ENCODE measurements around the gene ITCH.

DNA sequence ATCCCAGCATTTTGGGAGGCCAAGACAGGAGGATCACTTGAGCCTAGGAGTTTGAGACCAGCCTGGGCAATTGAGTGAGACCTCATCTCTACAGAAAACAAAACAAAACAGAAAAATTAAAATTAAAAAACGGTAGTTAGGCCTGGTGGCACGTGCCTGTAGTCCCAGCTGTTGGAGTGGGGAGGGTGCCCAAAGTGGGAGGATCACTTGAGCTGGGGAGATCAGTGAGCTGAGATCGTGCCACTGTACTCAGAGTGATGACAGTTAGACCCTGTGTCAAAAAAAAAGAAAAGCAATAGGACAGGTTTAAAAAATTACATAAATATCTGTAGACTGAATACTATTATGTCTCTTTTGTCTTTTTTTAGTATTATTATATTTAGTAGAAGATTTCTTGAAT, 64.3 kb downstream of the ITCH start:
- TF ChIP-seq, protein P1, sequence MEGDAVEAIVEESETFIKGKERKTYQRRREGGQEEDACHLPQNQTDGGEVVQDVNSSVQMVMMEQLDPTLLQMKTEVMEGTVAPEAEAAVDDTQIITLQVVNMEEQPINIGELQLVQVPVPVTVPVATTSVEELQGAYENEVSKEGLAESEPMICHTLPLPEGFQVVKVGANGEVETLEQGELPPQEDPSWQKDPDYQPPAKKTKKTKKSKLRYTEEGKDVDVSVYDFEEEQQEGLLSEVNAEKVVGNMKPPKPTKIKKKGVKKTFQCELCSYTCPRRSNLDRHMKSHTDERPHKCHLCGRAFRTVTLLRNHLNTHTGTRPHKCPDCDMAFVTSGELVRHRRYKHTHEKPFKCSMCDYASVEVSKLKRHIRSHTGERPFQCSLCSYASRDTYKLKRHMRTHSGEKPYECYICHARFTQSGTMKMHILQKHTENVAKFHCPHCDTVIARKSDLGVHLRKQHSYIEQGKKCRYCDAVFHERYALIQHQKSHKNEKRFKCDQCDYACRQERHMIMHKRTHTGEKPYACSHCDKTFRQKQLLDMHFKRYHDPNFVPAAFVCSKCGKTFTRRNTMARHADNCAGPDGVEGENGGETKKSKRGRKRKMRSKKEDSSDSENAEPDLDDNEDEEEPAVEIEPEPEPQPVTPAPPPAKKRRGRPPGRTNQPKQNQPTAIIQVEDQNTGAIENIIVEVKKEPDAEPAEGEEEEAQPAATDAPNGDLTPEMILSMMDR (IDR thresholded peaks at IDR 0.05) = no peak
- no peak for TF ChIP-seq POLR2A (IDR thresholded peaks at IDR 0.05)
